Thyroid gland (tissue), 4 donors: Measurements from ENCODE around the gene RANBP9.

ENCODE experiments used
- CTCF ChIP-seq, 6 experiments: fragments of 200-600 bp in 3 of 6; fragments of 450-650 bp in 3 of 6; sonication (generic) in 3 of 6; IDR thresholded peaks; one replicate each; pipeline ENCODE4 v1.5.1; 2016 to 2019; ENCODE audit warnings: antibody characterized with exemption in 6 of 6, mild to moderate bottlenecking in 2 of 6, inconsistent platforms in 1 of 6, moderate library complexity in 1 of 6
- POLR2A ChIP-seq, 2 donors: fragments of 450-650 bp; IDR thresholded peaks; one replicate each; pipeline ENCODE4 v1.6.1; 2017; ENCODE audit warnings: antibody characterized with exemption in 2 of 2, mild to moderate bottlenecking in 2 of 2, moderate library complexity in 1 of 2

- TF ChIP-seq POLR2A (IDR thresholded peaks at IDR 0.05), result no peak
- no peak for TF ChIP-seq CTCF (IDR thresholded peaks at IDR 0.05)
Measured at GRCh38 chr6:13725052-13725451, 13.4 kb upstream of the RANBP9 start.
